Measurements from ENCODE around the gene TLCD1. TPM values are rescaled to one million over a fixed set of nuclear protein-coding genes. Genes with fewer than 3 reads are reported as not detected.

TLCD1 gene
- total and polyA plus RNA-seq, 2 donors (not counting 3 experiments of a cell fraction or from before 2014, with no cell fraction given): 2.6 to 6.8 TPM

- Histone ChIP-seq H3K4me3 (replicated peaks in 1 of 3; ENCODE audit: insufficient read depth in 1 of 3, low read depth in 1 of 3, low read length in 3 of 3) (no peak overlapping the region), H3K79me2 (ENCODE audit: control insufficient read depth, insufficient read depth, low read length) (no peaks in the 10 kb centered on the region), H4K20me1 (replicated peaks; ENCODE audit: control insufficient read depth, extremely low read depth, insufficient read depth, low read length) (no peaks in the 10 kb centered on the region), H3K36me3 (ENCODE audit: control insufficient read depth in 2 of 2, extremely low read depth in 1 of 2, insufficient read depth in 2 of 2, low read length in 2 of 2) (no peaks in the 10 kb centered on the region), H3K9ac (replicated peaks; ENCODE audit: extremely low read depth, insufficient read depth, low read length) (no peak overlapping the region), H3K4me1 (ENCODE audit: control insufficient read depth, extremely low read depth, insufficient read depth, low read length) (no peaks in the 10 kb centered on the region), H3K4me2 (ENCODE audit: insufficient read depth, low read length) (no peak overlapping the region), H3K27me3 (ENCODE audit: control insufficient read depth in 2 of 2, insufficient read depth in 2 of 2, low read length in 2 of 2) (no peaks in the 10 kb centered on the region), H3K9me3 (replicated peaks; ENCODE audit: control insufficient read depth, insufficient read depth, low read length) (no peaks in the 10 kb centered on the region), H3K27ac (ENCODE audit: insufficient read depth, low read depth, low read length) (no peak overlapping the region), H3K9me1 (replicated peaks; ENCODE audit: control insufficient read depth, extremely low read depth, insufficient read depth, low read length) (no peaks in the 10 kb centered on the region), H2AFZ (ENCODE audit: low read depth, low read length) (no peak overlapping the region)
- dilution Hi-C loops (cut with MboI; ENCODE audit: extremely low pct_ligation_motif_present, low sequenced_read_pairs) (no loop called here), intact Hi-C loops (cut with micrococcal nuclease) (no loop called here)
- ChIA-PET POLR2A (no interaction called here), CTCF (interaction anchor here (0.5 to 13.7 kb wide), 2 partner anchors 14 to 98 kb away, joined by 4 to 602 read pairs; partner anchors contain the start of gene TRAF4)
- TF ChIP-seq EZH2 (IDR thresholded peaks at IDR 0.05; ENCODE audit: borderline replicate concordance, low read depth, low read length, severe bottlenecking) (no peak), GATA2 (IDR thresholded peaks at IDR 0.05; ENCODE audit: insufficient read depth, insufficient read length, low read depth, low read length) (no peak), FOS (IDR thresholded peaks at IDR 0.05; ENCODE audit: borderline replicate concordance, insufficient read depth, low read length) (no peak), POLR2A (IDR thresholded peaks at IDR 0.05; ENCODE audit: low read depth, low read length) (no peak), MAX (IDR thresholded peaks at IDR 0.05; ENCODE audit: insufficient read depth, insufficient read length) (no peak), CTCF (IDR thresholded peaks at IDR 0.05; ENCODE audit: extremely low read depth in 1 of 2, insufficient read depth in 1 of 2, low read depth in 1 of 2, low read length in 2 of 2) (no peak), JUN (IDR thresholded peaks at IDR 0.05; ENCODE audit: borderline replicate concordance, insufficient read depth, insufficient read length, low read depth) (no peak), MYC (IDR thresholded peaks at IDR 0.05; ENCODE audit: low read depth, low read length) (no peak), POLR2AphosphoS5 (IDR thresholded peaks at IDR 0.05; ENCODE audit: insufficient read depth, low read depth, low read length) (no peak)
- no peak for FAIRE-seq
- BruUV-seq (replicated peaks): no TSS peak
- no peak for DNase-seq (ENCODE audit: low read depth, low spot score)
These were observed 7.3 kb upstream of the TLCD1 start for GRCh38 chr17:28733346-28733745.
